ENCODE data around the gene C3orf18. TPM values are rescaled to one million over a fixed set of nuclear protein-coding genes. Genes with fewer than 3 reads are reported as not detected.
A peak's percentile ranks its signal among the peaks of the same experiment; 100 is the strongest.

C3orf18 gene
- total and polyA plus RNA-seq, 5 donors from 2014 or later: 7.4 to 11.9 (median 9.3) TPM

- H3K9me3 Mint-ChIP-seq: peaks cover 0 to 3% (median 0%) of the 10 kb centered on the region in 7 donors
- H3K4me1 Mint-ChIP-seq: peaks cover 16 to 73% (median 40%) of the 10 kb centered on the region in 4 donors
- H3K36me3 Mint-ChIP-seq: peaks cover 18% of the 10 kb centered on the region
- peak within 1 kb of the TSS; percentile 87 for H3K4me3 ChIP-seq (ENCODE audit: low read depth, low read length)
- no peaks in the 10 kb centered on the region for H3K27me3 ChIP-seq (ENCODE audit: control insufficient read depth, insufficient read depth, low read length)
- ATAC-seq (ENCODE audit: low read depth in 2 of 2) (peak; percentile 70 to 74), DNase-seq (peak; percentile 89 to 100 (median 90))
- no peaks in the 10 kb centered on the region for H3K27me3 Mint-ChIP-seq
- H3K4me1 ChIP-seq (ENCODE audit: control insufficient read depth, insufficient read depth, low read length, poor library complexity, severe bottlenecking): peaks cover 85% of the 10 kb centered on the region
- H3K4me3 Mint-ChIP-seq: peak within 1 kb of the TSS; percentile 89 to 97 (median 96)
- no peaks in the 10 kb centered on the region for H3K9me3 ChIP-seq (ENCODE audit: control insufficient read depth in 2 of 2, low read length in 2 of 2)
- H3K27ac Mint-ChIP-seq: peak within 1 kb of the TSS; percentile 97 to 99 (median 97)
- peaks cover 20% of the 10 kb centered on the region for H3K36me3 ChIP-seq (ENCODE audit: control insufficient read depth, insufficient read depth, low read length)
- peak within 1 kb of the TSS; percentile 97 for H3K27ac ChIP-seq (ENCODE audit: insufficient read depth, low read length, poor library complexity, severe bottlenecking)
Measured at GRCh38 chr3:50611464-50612233, 44.1 kb upstream of the C3orf18 start, which contains the start of gene CISH. Gene CISH (minus strand): TSS chr3:50611774. CDS start chr3:50611650, 124 bp downstream.

DNA sequence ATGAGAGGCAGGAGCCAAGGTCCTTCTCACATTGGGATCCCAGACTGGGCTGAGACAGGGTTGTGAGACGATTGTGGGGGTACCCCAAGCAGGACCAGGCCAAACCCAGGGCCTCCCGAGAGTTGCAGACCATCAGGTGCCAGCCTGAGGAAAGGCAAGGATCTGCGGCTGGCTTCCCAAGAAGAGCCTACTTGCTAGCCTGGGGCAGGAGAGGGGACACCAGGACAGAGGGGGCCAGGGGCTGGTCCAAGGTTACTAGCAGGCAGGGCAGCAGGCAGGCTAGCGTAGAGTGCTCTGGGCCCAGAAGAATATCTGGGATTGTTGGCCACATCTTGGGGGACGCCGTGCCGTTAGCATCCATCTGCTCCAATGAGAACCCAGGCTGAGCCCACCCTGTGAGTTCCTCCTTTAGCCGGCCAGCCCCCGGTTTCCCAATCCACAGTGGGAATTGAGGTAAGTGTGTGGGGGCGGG is 43.5 kb upstream of the C3orf18 start:
- Mint-ChIP-seq H3K4me1 (peaks cover 22 to 73% (median 39%) of the 10 kb centered on the region in 4 donors), H3K36me3 (peaks cover 24% of the 10 kb centered on the region), H3K4me3 (peak overlapping the region; percentile 89 to 97 (median 96)), H3K27me3 (no peaks in the 10 kb centered on the region), H3K9me3 (peaks cover 0 to 1% (median 0%) of the 10 kb centered on the region in 7 donors), H3K27ac (peak overlapping the region; percentile 97 to 99 (median 97))
- peaks cover 85% of the 10 kb centered on the region for H3K4me1 ChIP-seq (ENCODE audit: control insufficient read depth, insufficient read depth, low read length, poor library complexity, severe bottlenecking)
- peaks cover 26% of the 10 kb centered on the region for H3K36me3 ChIP-seq (ENCODE audit: control insufficient read depth, insufficient read depth, low read length)
- H3K4me3 ChIP-seq (ENCODE audit: low read depth, low read length): peak overlapping the region; percentile 87
- ATAC-seq (ENCODE audit: low read depth in 2 of 2) (no peak), DNase-seq (no peak)
- no peaks in the 10 kb centered on the region for H3K9me3 ChIP-seq (ENCODE audit: control insufficient read depth in 2 of 2, low read length in 2 of 2)
- H3K27ac ChIP-seq (ENCODE audit: insufficient read depth, low read length, poor library complexity, severe bottlenecking): peak overlapping the region; percentile 97
- H3K27me3 ChIP-seq (ENCODE audit: control insufficient read depth, insufficient read depth, low read length): no peaks in the 10 kb centered on the region

DNA sequence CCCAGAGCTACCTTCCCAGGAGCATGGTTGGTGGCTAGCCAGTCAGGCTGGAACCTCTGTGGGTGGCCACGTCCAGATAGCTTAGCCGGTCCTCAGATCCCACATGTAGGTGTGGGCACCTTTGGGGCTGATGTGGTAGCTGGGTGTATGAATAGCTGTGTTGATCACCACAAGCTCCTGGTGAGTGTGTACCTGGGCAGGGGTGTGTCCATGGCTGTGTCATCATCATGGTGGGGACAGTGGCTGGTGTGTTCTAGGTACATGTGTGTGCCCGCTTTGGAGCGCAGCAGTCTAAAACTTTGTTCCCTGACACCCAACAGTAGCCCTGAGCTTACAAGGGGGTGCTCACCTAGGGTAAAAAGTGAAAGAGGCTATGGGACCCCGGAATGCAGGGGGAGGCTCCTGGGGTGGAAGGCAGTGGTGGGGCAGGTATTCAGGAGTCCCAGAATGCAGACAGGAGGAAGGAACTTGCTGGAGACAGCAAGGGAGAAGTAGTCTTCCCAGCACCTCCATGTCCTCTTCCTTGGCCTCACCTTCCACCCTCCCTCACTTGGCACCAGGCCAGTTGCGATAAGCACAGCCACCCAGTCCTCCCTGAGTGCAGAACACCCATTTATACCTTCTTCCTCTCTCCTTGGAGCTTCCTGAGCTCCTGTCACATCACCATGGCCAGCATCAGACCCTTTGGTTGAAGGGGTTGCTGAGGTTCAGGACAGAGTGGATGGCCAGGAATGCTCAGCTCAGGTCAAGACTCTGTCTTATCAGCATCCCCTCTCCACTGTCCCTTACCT is 42.8 kb upstream of the C3orf18 start:
- peak overlapping the region; percentile 97 to 99 (median 97) for H3K27ac Mint-ChIP-seq
- Histone ChIP-seq H3K4me1 (ENCODE audit: control insufficient read depth, insufficient read depth, low read length, poor library complexity, severe bottlenecking) (peaks cover 85% of the 10 kb centered on the region), H3K36me3 (ENCODE audit: control insufficient read depth, insufficient read depth, low read length) (peaks cover 33% of the 10 kb centered on the region), H3K27ac (ENCODE audit: insufficient read depth, low read length, poor library complexity, severe bottlenecking) (peak overlapping the region; percentile 97), H3K27me3 (ENCODE audit: control insufficient read depth, insufficient read depth, low read length) (no peaks in the 10 kb centered on the region), H3K4me3 (ENCODE audit: low read depth, low read length) (peak overlapping the region; percentile 87), H3K9me3 (ENCODE audit: control insufficient read depth in 2 of 2, low read length in 2 of 2) (no peaks in the 10 kb centered on the region)
- peaks cover 31% of the 10 kb centered on the region for H3K36me3 Mint-ChIP-seq
- no peaks in the 10 kb centered on the region for H3K9me3 Mint-ChIP-seq
- DNase-seq (peak in 1 of 3 donors; percentile 88), ATAC-seq (ENCODE audit: low read depth in 2 of 2) (no peak)
- H3K4me3 Mint-ChIP-seq: peak overlapping the region; percentile 89 to 97 (median 96)
- H3K4me1 Mint-ChIP-seq: peaks cover 26 to 73% (median 42%) of the 10 kb centered on the region in 4 donors
- H3K27me3 Mint-ChIP-seq: no peaks in the 10 kb centered on the region

DNA sequence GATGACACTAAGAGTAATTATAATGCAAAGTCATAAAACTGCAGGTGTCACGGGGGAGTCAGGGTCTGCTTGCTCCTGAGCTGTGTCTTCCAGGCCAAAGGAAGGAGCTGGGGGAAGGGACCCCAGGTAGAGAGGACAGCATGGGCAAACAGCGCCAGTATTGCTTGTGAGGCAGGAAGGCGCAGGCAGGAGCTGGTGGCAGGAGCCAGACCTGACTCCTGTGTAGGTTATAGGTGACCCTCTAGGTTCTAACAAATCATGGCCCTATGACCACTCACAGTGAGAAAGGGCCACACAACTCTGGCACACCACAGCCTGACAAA is 42.2 kb upstream of the C3orf18 start:
- DNase-seq (peak in 1 of 3 donors; percentile 63), ATAC-seq (ENCODE audit: low read depth in 2 of 2) (no peak)
- no peaks in the 10 kb centered on the region for H3K9me3 ChIP-seq (ENCODE audit: control insufficient read depth in 2 of 2, low read length in 2 of 2)
- Mint-ChIP-seq H3K4me1 (peaks cover 26 to 78% (median 48%) of the 10 kb centered on the region in 4 donors), H3K36me3 (peaks cover 36% of the 10 kb centered on the region), H3K27me3 (no peaks in the 10 kb centered on the region), H3K27ac (peak overlapping the region; percentile 97 to 99 (median 97)), H3K9me3 (no peaks in the 10 kb centered on the region), H3K4me3 (peak overlapping the region; percentile 89 to 97 (median 96))
- H3K36me3 ChIP-seq (ENCODE audit: control insufficient read depth, insufficient read depth, low read length): peaks cover 39% of the 10 kb centered on the region
- H3K4me1 ChIP-seq (ENCODE audit: control insufficient read depth, insufficient read depth, low read length, poor library complexity, severe bottlenecking): peaks cover 92% of the 10 kb centered on the region
- no peaks in the 10 kb centered on the region for H3K27me3 ChIP-seq (ENCODE audit: control insufficient read depth, insufficient read depth, low read length)
- H3K27ac ChIP-seq (ENCODE audit: insufficient read depth, low read length, poor library complexity, severe bottlenecking): peak overlapping the region; percentile 97
- peak overlapping the region; percentile 87 for H3K4me3 ChIP-seq (ENCODE audit: low read depth, low read length)

DNA sequence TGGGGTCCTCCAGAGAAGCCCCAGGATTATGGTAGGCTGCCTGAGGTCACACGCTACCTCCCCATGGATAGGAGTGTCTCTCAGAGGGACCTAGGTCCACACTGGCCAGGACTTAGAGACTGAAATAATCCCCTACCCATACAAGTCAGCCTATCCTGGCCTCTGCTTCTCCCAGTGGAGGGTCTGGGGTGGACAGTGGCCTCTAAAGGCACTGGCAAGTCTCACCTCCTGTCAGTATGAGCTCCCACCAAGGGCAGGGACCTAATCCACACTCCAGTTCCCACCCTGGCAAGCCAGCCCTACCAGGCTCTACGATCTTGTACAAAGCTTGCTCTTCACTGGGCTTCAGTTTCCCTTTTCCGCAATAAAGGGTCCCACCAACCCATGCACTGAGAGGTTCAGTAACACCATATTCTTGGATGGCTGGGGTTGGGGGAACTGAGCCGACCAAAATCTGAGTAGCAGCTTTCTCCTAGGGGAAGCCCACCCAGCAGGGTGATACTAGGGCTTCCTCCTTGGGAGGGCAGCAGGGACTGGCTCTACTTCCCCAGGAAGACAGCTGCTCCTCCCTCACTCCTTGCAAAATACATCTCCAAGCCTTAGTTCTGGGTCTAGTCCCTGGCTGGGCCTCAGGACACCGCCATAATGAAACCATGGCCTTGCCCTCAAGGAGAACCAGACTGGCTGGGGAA is 41.7 kb upstream of the C3orf18 start:
- Mint-ChIP-seq H3K4me1 (peaks cover 26 to 82% (median 49%) of the 10 kb centered on the region in 4 donors), H3K9me3 (no peaks in the 10 kb centered on the region), H3K4me3 (peak overlapping the region; percentile 89 to 97 (median 96)), H3K36me3 (peaks cover 38% of the 10 kb centered on the region), H3K27me3 (no peaks in the 10 kb centered on the region), H3K27ac (peak overlapping the region; percentile 95 to 97 (median 97))
- Histone ChIP-seq H3K27ac (ENCODE audit: insufficient read depth, low read length, poor library complexity, severe bottlenecking) (peak overlapping the region; percentile 97), H3K4me3 (ENCODE audit: low read depth, low read length) (peak overlapping the region; percentile 87), H3K27me3 (ENCODE audit: control insufficient read depth, insufficient read depth, low read length) (no peaks in the 10 kb centered on the region), H3K4me1 (ENCODE audit: control insufficient read depth, insufficient read depth, low read length, poor library complexity, severe bottlenecking) (peaks cover 95% of the 10 kb centered on the region), H3K9me3 (ENCODE audit: control insufficient read depth in 2 of 2, low read length in 2 of 2) (no peaks in the 10 kb centered on the region), H3K36me3 (ENCODE audit: control insufficient read depth, insufficient read depth, low read length) (peaks cover 44% of the 10 kb centered on the region)
- DNase-seq (peak in 1 of 3 donors; percentile 64), ATAC-seq (ENCODE audit: low read depth in 2 of 2) (no peak)

DNA sequence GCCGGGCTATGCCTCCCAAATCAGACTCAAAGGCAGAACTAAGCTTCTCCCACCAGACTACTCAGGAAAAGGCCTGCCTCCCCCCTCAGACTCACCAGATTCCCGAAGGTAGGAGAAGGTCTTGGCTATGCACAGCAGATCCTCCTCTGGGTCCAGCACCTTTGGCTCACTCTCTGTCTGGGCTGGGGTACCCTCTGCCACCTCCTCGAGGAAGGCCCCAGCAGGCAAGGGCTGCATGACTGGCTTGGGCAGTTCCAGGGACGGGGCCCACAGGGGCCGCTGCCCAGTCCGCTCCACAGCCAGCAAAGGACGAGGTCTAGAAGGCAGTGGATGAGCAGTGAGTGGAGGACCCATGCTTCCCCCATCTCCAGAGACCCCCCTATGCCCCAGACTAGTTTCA is 40.7 kb upstream of the C3orf18 start:
- DNase-seq (peak in 1 of 3 donors; percentile 54), ATAC-seq (ENCODE audit: low read depth in 2 of 2) (no peak)
- no peaks in the 10 kb centered on the region for H3K27me3 ChIP-seq (ENCODE audit: control insufficient read depth, insufficient read depth, low read length)
- Mint-ChIP-seq H3K27ac (peak overlapping the region; percentile 95 to 97 (median 97)), H3K4me3 (peak overlapping the region; percentile 89 to 97 (median 96)), H3K27me3 (no peaks in the 10 kb centered on the region), H3K36me3 (peaks cover 47% of the 10 kb centered on the region), H3K9me3 (peaks cover 0 to 2% (median 0%) of the 10 kb centered on the region in 7 donors), H3K4me1 (peaks cover 17 to 82% (median 50%) of the 10 kb centered on the region in 4 donors)
- peak overlapping the region; percentile 87 for H3K4me3 ChIP-seq (ENCODE audit: low read depth, low read length)
- H3K9me3 ChIP-seq (ENCODE audit: control insufficient read depth in 2 of 2, low read length in 2 of 2): no peaks in the 10 kb centered on the region
- peak overlapping the region; percentile 97 for H3K27ac ChIP-seq (ENCODE audit: insufficient read depth, low read length, poor library complexity, severe bottlenecking)
- H3K4me1 ChIP-seq (ENCODE audit: control insufficient read depth, insufficient read depth, low read length, poor library complexity, severe bottlenecking): peaks cover 95% of the 10 kb centered on the region
- H3K36me3 ChIP-seq (ENCODE audit: control insufficient read depth, insufficient read depth, low read length): peaks cover 47% of the 10 kb centered on the region

All from CD4-positive, CD25-positive, alpha-beta regulatory T cell (primary cell).